HUES48 (cell line): ENCODE results near the gene TAAR9.

ENCODE experiments used
- H3K27ac ChIP-seq: one replicate; pipeline ENCODE4 v1.7.0; 2013; ENCODE audit warnings: low read depth, low read length, inconsistent platforms
- H3K27me3 ChIP-seq: 2 replicates; pipeline ENCODE4 v1.6.1; 2013; ENCODE audit warnings: mild to moderate bottlenecking, low read length; ENCODE audit not compliant: control insufficient read depth, insufficient read depth
- H3K36me3 ChIP-seq: 2 replicates; pipeline ENCODE4 v1.6.1; 2013; ENCODE audit warnings: low read length; ENCODE audit not compliant: control insufficient read depth, insufficient read depth
- H3K4me1 ChIP-seq: 2 replicates; pipeline ENCODE4 v1.6.1; 2013; ENCODE audit warnings: mild to moderate bottlenecking, low read length; ENCODE audit not compliant: control insufficient read depth, insufficient read depth
- H3K4me3 ChIP-seq: 2 replicates; pipeline ENCODE4 v1.5.1; 2013; ENCODE audit warnings: mild to moderate bottlenecking, low read depth, low read length
- H3K9ac ChIP-seq: 2 replicates; pipeline ENCODE4 v1.6.1; 2013; ENCODE audit warnings: mild to moderate bottlenecking, low read depth, low read length, moderate library complexity
- H3K9me3 ChIP-seq: 2 replicates; pipeline ENCODE4 v1.6.1; 2013; ENCODE audit warnings: low read length; ENCODE audit not compliant: control insufficient read depth, insufficient read depth

Gene TAAR9, protein sequence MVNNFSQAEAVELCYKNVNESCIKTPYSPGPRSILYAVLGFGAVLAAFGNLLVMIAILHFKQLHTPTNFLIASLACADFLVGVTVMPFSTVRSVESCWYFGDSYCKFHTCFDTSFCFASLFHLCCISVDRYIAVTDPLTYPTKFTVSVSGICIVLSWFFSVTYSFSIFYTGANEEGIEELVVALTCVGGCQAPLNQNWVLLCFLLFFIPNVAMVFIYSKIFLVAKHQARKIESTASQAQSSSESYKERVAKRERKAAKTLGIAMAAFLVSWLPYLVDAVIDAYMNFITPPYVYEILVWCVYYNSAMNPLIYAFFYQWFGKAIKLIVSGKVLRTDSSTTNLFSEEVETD

GRCh38 chr6:132537977-132538376 lies at the start of gene TAAR9:
TAAR9 (plus strand) TSS chr6:132538277; CDS start chr6:132538290, 13 bp downstream.
- no peaks in the 10 kb centered on the region for H3K4me1 ChIP-seq
- no peaks in the 10 kb centered on the region for H3K27me3 ChIP-seq
- no peak within 1 kb of the TSS for H3K9ac ChIP-seq
- H3K27ac ChIP-seq = no peak within 1 kb of the TSS
- H3K36me3 ChIP-seq = no peaks in the 10 kb centered on the region
- no peak within 1 kb of the TSS for H3K4me3 ChIP-seq
- no peaks in the 10 kb centered on the region for H3K9me3 ChIP-seq

- Histone ChIP-seq H3K27me3 (no peaks in the 10 kb centered on the region), H3K9ac (no peak overlapping the region), H3K9me3 (no peaks in the 10 kb centered on the region), H3K4me1 (peaks cover 14% of the 10 kb centered on the region; the same call in 1 of the 2 replicates), H3K27ac (no peak overlapping the region), H3K4me3 (no peak overlapping the region), H3K36me3 (no peaks in the 10 kb centered on the region)
These were observed 48.7 kb upstream of the TAAR9 start for GRCh38 chr6:132489376-132489775.

GRCh38 chr6:132490024-132490423 lies 48.1 kb upstream of the TAAR9 start:
- Histone ChIP-seq H3K27me3 (no peaks in the 10 kb centered on the region), H3K4me1 (peaks cover 14% of the 10 kb centered on the region; the same call in 1 of the 2 replicates), H3K27ac (no peak overlapping the region), H3K36me3 (no peaks in the 10 kb centered on the region), H3K4me3 (no peak overlapping the region), H3K9me3 (no peaks in the 10 kb centered on the region), H3K9ac (no peak overlapping the region)

GRCh38 chr6:132490478-132491204 lies 47.4 kb upstream of the TAAR9 start:
- Histone ChIP-seq H3K4me1 (peaks cover 14% of the 10 kb centered on the region; the same call in 1 of the 2 replicates), H3K27ac (no peak overlapping the region), H3K4me3 (no peak overlapping the region), H3K9ac (no peak overlapping the region), H3K9me3 (no peaks in the 10 kb centered on the region), H3K36me3 (no peaks in the 10 kb centered on the region), H3K27me3 (no peaks in the 10 kb centered on the region)

DNA sequence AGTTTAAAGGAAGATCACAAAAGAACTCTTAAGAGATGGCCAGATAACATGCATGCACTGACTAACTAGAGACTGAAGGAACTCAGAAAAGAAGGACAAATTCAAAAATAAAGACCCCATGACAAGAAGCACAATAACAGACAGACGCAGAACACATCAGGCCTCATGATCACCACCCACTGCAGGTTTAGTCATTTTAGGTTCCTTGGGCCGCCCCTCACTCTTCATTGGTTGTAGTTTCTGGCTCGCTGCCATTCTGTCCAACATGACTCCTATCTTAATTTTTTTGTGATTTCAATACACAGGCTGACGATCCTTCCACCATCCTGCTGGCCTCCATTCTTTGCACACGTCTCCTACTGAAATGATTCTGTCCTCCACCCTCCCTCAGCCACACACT lies 46.8 kb upstream of the TAAR9 start:
- H3K36me3 ChIP-seq = no peaks in the 10 kb centered on the region

GRCh38 chr6:132491881-132492280 lies 46.2 kb upstream of the TAAR9 start:
- no peak overlapping the region for H3K9ac ChIP-seq
- H3K9me3 ChIP-seq = no peaks in the 10 kb centered on the region
- no peak overlapping the region for H3K4me3 ChIP-seq
- no peak overlapping the region for H3K27ac ChIP-seq
- H3K36me3 ChIP-seq = no peaks in the 10 kb centered on the region
- no peaks in the 10 kb centered on the region for H3K27me3 ChIP-seq
- peaks cover 14% of the 10 kb centered on the region; the same call in 1 of the 2 replicates for H3K4me1 ChIP-seq

More for the DNA sequence above, 46.8 kb upstream of the TAAR9 start:
- H3K9ac ChIP-seq = no peak overlapping the region
- no peak overlapping the region for H3K4me3 ChIP-seq
- peaks cover 14% of the 10 kb centered on the region; the same call in 1 of the 2 replicates for H3K4me1 ChIP-seq
- no peak overlapping the region for H3K27ac ChIP-seq
- no peaks in the 10 kb centered on the region for H3K27me3 ChIP-seq
- no peaks in the 10 kb centered on the region for H3K9me3 ChIP-seq

GRCh38 chr6:132494954-132495353 lies 43.1 kb upstream of the TAAR9 start:
- Histone ChIP-seq H3K27ac (no peak overlapping the region), H3K36me3 (peaks cover 10% of the 10 kb centered on the region; the same call in 1 of the 2 replicates), H3K4me1 (peaks cover 13% of the 10 kb centered on the region; the same call in 1 of the 2 replicates), H3K4me3 (no peak overlapping the region), H3K27me3 (no peaks in the 10 kb centered on the region), H3K9ac (no peak overlapping the region), H3K9me3 (no peaks in the 10 kb centered on the region)

DNA sequence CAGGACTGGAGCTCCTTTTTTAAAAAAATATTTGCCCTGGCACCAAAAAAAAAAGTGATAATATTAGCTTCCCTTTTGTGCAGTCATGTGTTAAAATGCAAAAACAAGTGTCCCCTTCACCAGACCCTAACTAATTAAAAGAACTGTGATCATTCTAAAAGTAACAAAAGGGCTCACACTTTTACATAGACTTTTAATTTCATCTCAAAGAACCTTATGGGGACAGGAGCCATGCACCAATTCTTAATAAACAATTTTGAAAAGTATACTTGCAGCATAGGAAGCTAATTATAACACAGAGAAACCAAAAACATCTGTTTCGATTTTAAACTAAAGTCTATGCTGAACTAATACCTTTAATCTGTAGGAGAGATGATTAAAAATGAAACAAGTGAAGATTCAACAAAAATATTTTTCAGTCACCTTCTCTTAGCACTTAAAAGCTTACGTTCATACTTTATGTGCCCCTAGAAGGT lies 42.4 kb upstream of the TAAR9 start:
- Histone ChIP-seq H3K4me3 (no peak overlapping the region), H3K27ac (no peak overlapping the region), H3K27me3 (no peaks in the 10 kb centered on the region), H3K4me1 (peaks cover 6% of the 10 kb centered on the region; the same call in 1 of the 2 replicates), H3K9ac (no peak overlapping the region), H3K9me3 (no peaks in the 10 kb centered on the region), H3K36me3 (peaks cover 10% of the 10 kb centered on the region; the same call in 1 of the 2 replicates)

GRCh38 chr6:132496519-132497180 lies 41.4 kb upstream of the TAAR9 start:
- no peak overlapping the region for H3K27ac ChIP-seq
- no peaks in the 10 kb centered on the region for H3K4me1 ChIP-seq
- peaks cover 16% of the 10 kb centered on the region for H3K36me3 ChIP-seq

DNA sequence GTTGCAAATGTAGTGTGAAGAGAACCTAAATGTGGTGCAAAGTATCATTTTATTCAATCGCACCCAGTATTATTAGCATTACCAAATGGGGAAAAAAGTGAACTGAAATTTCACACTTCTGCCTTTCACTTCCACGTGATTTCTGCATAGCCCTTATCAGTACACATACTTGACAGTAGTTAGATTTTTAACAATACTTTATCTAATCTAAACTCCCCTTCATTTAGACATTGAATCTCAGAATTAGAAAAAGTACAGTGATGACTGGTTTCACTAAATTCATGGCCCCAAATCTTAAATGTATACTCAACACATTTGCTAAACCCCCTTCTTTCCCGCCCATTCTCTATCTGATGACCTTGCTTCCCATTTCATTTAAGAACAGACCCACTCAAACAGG lies 39.4 kb upstream of the TAAR9 start:
- Histone ChIP-seq H3K4me3 (no peak overlapping the region), H3K27ac (no peak overlapping the region), H3K4me1 (no peaks in the 10 kb centered on the region), H3K36me3 (peaks cover 33% of the 10 kb centered on the region), H3K9me3 (no peaks in the 10 kb centered on the region), H3K27me3 (no peaks in the 10 kb centered on the region), H3K9ac (no peak overlapping the region)

More at GRCh38 chr6:132496519-132497180, 41.4 kb upstream of the TAAR9 start:
- Histone ChIP-seq H3K4me3 (no peak overlapping the region), H3K9me3 (no peaks in the 10 kb centered on the region), H3K9ac (no peak overlapping the region), H3K27me3 (no peaks in the 10 kb centered on the region)
